NB4 (cell line): ENCODE measurements around the gene SLC30A5.

Source experiments
- POLR2A ChIP-seq: IDR thresholded peaks from 2 replicates; pipeline ENCODE4 v1.6.1; 2011; ENCODE audit warnings: mild to moderate bottlenecking; ENCODE audit not compliant: insufficient read length; ENCODE audit errors: extremely low read depth
- TF ChIP-seq, protein P1 (sequence below): IDR thresholded peaks from one replicate; pipeline ENCODE4 v1.5.1; 2012; ENCODE audit warnings: low read depth, low read length

DNA sequence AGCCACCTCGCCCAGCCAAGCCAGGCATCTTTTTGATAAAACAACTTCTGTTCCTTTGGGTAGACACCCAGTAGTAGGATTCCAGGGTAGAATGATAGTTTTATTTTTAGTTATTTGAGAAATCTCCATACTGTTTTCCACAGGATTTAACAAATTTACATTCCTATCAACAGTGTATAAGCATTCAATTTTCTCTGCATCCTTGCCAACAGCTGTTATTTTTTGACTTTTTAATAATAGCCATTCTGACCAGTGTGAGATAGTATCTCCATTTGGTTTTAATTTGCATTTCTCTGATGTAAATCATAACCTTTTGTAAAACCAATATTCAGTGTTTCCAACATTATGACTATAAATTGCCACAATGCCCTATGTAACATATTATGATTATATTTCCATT lies 45.0 kb downstream of the SLC30A5 start:
- TF ChIP-seq, protein P1, sequence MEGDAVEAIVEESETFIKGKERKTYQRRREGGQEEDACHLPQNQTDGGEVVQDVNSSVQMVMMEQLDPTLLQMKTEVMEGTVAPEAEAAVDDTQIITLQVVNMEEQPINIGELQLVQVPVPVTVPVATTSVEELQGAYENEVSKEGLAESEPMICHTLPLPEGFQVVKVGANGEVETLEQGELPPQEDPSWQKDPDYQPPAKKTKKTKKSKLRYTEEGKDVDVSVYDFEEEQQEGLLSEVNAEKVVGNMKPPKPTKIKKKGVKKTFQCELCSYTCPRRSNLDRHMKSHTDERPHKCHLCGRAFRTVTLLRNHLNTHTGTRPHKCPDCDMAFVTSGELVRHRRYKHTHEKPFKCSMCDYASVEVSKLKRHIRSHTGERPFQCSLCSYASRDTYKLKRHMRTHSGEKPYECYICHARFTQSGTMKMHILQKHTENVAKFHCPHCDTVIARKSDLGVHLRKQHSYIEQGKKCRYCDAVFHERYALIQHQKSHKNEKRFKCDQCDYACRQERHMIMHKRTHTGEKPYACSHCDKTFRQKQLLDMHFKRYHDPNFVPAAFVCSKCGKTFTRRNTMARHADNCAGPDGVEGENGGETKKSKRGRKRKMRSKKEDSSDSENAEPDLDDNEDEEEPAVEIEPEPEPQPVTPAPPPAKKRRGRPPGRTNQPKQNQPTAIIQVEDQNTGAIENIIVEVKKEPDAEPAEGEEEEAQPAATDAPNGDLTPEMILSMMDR = no peak
- no peak for TF ChIP-seq POLR2A
